NCI-H748 (cell line): Measurements from ENCODE around the gene TJAP1.
A peak's percentile ranks its signal among the peaks of the same experiment; 100 is the strongest.
"Not testable (repeated sequence)": the region's sequence is repeated elsewhere in the genome, so short reads cannot be mapped to it uniquely, and the experiment has no call there.

Experiments
- DNase-seq: peaks from one replicate; lab custom pipeline; 2025; ENCODE audit not compliant: unreplicated experiment; lab: John Stamatoyannopoulos, UW

The TJAP1 gene

DNA sequence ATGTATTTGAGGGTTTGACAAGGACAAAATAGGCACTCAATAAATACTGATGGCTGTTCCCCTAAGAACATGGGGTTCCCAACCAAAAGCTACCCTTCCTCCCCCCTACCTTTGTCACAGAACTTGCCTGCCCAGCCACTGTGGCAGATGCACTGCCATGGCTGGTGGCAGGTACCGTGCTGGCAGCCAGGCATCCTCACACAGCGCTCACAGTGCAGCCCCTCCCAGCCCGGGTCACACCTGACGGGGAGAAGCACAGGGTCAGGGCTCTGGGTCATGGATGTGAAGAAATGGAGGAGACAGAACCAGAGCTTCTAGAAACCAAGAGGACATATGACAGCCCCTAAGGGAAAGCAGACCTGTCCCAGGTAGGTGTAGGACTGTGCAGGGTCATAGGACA, 24.5 kb upstream of the TJAP1 start:
- DNase-seq = no peak

DNA sequence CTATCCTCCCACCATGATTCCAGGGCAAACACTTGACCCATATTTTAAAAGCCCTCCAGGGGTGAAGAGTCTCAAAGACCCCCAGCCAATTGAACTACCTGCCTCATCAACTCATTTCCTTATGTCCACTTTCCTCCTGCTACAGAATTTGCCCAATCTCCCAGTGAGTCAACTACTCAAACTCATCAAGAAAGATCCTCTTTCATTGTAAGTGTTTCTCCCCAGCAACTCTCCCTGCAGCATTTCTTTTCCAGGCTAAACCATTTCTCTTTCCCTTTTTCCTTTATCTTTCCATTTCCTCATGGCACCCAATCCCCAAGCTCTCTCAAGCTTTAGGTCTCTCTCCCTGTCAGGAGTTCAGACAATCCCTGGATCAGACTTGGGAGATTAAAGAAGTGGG, 23.5 kb upstream of the TJAP1 start:
- no peak for DNase-seq

DNA sequence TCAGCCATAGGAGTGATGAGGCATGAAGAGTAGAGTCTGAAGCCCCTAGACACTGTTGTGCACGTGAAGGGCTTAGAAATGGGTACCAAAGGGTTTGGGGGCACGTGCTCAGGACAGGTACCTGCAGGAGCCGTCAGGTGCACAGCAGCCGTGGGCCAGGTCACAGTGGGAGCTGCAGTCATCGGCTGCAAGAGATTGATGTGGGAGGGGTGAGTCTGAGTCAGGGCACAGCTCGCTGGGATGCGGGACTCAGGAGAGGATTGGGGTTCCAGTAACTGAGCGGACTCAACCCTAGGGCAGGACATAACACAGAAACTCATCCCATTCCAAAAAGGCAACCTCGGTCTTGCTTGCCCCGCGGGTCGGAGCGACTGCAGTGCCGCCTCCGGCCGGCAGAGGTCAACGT, 23.1 kb upstream of the TJAP1 start:
- no peak for DNase-seq

DNA sequence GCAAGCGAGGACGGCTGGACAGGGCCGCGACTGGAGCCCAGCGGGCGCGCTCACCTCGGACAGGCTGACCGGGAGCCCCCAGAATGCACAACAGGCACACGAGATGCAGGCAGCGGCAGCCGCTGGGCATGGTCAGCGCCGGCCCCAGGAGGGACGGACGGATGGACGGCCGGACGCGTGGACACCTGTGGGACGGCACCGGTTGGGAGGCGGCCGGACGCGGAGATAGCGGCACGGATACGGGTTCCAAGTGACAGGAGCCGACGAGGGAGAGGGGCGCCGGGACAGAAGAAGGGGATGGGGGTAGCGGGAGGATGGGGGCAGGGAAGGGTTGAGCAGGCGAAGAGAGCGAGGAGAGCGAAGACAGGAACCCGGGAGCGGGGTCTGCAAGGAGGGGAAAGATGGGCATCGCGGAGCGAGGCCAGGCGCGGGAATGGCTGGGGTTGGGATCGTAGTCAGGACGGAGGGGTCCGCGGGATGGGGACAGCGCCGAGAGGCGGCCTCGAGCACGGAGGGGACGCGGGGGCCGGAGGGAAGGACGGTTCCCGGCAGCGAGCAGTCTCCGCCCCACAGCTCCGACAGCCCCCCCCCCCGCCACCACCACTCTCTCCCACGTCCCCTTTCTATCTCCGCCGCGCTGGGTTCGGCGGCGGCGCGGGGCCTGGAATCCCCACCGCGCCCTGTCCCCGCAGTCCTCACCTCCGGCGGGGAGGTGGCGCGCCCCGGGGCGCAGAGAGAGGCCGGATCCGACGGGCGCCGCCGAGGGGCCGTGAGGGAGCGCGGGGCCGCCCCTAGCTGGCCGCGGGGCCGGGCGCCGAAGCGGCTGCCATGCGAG, 22.5 kb upstream of the TJAP1 start:
- DNase-seq = peak; percentile 86

DNA sequence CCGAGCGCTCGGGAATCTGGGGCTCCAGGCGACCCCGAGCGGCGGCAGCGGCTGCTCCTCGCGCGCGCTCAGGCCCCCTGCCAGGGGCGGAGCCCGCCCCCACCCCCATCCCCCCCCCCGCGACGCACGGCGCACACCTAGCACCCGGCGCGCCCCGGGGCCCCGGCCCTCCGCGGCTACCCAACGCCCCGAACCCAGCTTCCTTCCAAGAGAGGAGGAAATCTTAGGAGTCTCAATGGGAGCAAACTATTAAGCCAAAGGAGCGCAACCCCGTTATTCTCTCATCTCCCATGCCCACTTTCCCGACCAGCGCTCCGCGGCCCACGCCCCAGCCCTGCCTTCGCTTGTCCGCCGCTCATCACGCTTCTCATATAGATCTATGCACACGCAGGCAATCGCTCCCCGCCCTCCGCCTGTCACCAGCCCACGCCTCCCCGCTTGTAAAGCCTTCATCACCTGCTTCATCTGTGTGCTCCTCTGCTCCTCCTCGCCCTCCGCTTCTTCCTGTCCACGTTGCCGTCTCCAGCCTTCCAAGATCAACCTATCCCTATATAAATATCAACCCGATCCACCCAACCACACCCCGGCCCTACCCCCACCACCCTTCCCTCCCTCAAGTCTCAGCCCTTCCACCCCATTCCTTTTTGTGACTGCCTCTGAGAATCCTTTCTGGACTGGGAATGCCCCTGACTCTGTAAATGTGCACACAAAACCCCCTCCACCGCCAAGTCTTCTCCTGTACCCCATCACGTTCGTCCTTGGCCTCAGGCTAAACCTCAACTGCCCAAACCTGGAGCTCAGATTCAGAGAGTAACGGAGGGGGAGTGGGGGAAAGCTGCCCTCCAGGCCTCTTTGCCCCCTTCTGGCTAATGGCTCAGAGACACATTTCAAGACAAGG, 21.6 kb upstream of the TJAP1 start, which contains the start of gene DLK2:
TSS of gene DLK2 (minus strand) at position 18 of the 898 bp plus-strand sequence. CDS start 723 bp downstream, outside the sequence.
- peak; percentile 82 for DNase-seq

DNA sequence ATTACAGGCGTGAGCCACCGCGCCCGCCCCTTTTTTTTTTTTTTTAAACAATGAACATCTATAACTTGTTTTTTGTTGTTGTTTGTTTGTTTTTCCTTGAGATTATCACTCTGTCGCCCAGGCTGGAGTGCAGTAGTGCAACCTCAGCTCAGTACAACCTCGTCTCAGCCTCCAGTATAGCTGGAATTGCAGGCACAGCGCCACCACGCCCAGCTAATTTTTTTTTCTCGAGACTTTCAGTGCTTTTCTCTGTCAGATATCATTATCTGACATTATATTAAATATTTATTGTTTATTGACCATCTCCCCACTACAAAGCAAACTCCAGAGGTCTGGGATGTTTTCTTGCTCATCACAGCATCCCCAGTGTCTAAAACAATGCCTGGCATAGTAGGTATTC, 19.7 kb upstream of the TJAP1 start:
- peak; percentile 41 for DNase-seq

DNA sequence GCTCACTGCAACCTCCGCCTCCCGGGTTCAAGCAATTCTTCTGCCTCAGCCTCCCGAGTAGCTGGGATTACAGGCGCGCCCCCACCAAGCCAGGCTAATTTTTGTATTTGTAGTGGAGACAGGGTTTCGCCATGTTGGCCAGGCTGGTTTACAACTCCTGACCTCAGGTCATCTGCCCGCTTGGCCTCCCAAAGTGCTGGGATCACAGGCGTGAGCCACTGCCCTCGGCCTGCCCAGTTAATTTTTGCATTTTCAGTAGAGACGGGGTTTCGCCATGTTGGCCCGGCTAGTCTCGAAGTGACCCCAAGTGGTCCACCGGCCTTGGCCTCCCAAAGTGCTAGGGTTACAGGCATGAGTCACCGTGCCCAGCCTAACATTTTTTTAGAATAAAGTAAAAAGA, 19.2 kb upstream of the TJAP1 start:
- DNase-seq = not testable (repeated sequence)

DNA sequence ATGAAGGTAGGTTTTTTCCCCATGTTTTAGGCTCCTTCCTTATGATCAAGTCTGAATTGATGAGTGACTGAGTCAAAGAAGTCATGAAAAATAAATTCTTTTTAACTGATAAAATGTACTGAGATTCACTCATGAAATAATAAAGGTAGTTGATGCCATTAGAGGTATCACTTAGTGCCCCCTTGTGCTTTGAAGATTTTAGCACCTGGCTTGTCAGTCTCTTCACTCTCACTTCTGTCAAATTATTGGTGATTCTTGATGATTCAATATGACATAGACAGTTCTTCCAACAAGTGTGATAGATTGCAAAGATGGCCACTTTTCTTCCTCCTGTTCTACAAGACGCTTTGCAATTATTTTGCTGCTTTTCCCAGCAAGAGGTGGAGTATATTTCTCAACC, 17.8 kb upstream of the TJAP1 start:
- no peak for DNase-seq

DNA sequence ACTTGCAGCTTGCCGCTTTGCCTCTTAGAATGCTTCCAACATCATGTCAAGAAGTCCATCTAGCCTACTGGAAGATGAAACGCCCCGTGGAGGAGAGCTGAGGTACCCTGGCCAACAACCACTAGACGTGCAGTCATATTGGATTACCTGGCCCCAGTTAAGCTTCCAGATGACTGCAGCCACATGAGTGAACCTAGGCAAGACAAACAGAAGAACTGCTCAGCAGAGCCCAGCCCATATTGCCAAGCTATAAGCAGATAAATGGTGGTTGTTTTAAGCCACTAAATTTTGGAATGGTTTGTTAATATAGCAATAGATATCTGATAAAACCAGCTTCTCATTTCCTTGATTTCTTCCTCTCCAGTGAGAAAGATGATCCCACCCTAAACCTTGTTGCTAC, 17.3 kb upstream of the TJAP1 start:
- DNase-seq = no peak

DNA sequence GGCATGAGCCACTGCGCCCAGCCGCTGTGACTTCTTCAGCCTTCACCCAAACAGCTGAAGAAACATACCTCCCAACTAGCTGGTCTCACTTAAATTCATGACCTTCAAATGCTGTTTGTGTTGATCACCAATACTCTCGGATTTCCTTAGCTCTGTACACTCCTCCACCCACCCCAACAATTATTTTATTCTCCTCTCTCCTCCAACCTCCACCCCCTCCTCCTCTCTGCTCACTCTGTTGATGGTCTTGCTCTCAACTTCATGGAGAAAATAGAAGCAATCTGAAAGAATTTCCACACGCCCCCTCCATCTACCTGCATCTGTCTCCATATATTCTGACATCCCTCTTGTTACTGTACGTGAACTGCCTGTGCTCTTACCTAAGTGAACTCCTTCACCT, 15.4 kb upstream of the TJAP1 start:
- DNase-seq = no peak

DNA sequence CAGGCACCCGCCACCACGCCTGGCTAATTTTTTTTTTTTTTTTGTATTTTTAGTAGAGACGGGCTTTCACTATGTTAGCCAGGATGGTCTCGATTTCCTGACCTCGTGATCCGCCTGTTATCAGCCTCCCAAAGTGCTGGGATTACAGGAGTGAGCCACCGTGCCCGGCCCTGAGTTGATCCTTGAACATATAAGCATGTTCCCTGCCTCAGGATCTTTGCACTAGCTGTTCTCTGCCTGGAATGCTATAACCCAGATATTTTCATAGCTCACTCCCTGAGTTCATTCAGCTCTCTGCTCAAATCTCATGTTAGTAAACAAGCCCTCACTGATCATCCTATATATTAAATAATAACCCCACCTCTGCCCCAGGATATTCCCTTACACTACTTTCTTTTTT, 13.0 kb upstream of the TJAP1 start:
- no peak for DNase-seq

DNA sequence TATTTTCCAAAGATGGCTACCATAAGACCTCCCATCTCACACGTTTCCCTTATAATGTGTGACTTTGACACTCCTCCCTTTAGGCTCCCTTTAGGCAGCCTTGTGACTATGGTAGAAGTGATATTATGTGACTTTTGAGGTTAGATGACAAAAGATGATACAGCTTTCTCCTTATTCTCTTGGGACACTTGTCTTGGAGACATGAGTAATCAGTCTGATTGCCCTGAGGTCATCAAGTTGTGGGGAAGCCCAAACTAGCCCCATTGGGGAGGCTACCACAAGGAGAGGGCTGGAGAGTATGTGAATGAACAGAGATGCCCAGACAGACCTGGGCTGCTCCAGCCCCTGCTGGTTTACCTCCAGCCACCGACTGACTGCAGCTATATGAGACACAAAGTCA, 11.4 kb upstream of the TJAP1 start:
- no peak for DNase-seq

DNA sequence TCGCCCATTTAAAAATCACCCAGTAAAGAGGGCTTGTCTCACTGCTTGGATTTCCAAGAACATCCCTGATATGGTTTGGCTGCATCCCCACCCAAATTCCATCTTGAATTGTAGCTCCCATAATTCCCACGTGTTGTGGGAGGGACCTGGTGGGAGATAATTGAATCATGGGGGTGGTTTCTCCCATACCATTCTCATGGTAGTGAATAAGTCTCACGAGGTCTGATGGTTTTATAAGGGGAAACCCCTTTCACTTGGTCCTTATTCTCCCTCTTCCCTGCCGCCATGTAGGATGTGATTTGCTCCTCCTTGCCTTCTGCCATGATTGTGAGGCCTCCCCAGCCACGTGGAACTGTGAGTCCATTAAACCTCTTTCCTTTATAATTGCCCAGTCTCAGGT, 10.1 kb upstream of the TJAP1 start:
- DNase-seq = not testable (repeated sequence)

DNA sequence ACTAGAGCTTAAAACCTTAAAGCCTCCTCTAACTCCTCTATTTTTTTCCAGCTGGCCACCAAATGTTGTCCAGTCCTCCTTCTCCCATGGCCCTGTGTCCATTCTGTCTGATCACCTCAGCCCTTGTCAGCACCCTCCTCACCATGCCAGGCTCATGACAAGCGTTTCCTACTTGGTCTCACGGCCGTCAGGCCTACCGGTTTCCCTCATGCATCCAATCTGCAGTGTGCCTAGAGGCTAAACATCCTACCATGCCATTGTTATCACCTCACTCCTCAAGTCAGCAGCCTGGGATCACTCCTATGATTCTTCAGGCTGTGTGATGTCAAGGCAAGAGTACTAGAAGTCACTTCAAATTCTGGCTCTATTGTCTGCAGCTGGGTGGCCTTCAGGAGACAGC, 9.6 kb upstream of the TJAP1 start:
- no peak for DNase-seq

DNA sequence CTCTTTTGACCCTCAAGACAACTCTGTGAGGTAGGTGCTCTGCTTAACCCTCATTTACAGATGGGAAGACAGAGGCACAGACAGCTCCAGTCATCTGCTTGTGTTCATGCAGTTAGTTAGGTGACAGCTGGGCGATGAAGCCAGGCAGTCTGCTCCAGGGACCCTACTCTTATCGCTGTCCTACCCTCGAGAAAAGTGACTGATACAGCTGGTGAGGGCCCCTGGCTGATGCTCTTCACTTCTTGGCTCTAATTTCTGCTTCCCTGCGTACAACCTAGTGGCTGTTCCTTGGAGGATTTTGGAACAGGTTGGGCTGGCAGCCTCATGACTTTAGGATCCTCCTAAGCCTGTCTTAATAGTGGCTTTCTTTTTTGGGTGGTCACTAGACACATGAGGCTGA, 9.1 kb upstream of the TJAP1 start:
- DNase-seq = no peak

DNA sequence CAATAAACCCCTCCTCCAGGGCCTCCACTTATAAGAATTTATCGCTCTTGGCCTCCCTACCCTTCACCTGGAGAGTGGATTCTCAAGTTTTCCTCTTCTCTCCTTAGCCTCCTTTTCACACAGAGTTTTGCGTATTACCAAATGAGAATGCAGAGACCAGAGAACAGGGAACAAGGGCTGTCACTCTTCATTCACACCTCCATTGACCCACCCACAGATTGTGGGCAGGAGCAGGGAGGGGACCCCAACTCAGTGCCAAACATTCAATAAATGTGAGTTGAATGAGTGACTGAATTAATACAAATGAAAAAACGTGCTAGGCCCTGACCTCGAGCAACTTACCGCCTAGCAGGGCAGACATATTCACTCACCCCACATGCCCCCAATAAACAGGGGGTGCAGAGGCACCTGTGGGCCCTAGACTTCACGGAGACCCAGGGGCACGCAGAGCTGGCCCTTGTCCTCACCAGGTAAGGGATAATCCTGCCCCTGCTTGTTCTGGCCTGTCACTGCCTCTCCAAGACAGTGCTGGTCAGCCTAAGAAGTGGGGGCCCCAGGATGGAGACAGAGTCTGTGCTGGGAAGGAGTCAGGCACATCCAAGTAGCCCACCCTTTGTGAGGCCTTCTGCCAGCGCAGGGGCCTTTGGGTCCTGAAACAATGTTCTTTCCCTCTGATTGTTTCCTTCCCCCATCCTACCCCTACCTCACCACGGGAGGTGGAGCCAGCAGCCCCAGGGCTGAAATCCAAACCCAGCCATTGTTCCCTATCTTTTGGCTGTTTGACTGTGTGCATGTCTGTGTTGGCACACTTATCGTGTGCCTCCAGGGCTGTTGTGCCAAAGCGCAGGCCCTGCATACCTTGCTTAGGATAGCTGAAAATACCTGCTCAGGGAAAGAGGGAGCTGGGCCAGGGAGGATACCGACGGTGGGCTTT, 8.4 kb upstream of the TJAP1 start:
- no peak for DNase-seq

DNA sequence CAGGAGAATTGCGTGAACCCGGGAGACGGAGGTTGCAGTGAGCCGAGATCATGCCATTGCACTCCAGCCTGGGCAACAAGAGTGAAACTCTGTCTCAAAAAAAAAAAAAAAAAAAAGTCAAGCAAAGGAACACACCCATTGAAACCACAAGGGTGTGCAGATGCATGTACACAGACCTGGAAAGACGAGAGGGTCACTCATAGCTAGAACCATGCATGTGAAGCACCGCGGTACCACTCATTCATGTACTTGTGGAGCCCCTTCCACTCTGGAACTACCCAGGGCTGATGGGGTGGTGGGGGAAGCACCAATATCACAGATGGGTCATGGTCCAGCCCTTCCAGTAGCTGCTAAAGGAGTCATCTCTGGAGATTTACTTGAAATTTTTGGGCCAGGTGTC, 7.4 kb upstream of the TJAP1 start:
- DNase-seq = no peak

DNA sequence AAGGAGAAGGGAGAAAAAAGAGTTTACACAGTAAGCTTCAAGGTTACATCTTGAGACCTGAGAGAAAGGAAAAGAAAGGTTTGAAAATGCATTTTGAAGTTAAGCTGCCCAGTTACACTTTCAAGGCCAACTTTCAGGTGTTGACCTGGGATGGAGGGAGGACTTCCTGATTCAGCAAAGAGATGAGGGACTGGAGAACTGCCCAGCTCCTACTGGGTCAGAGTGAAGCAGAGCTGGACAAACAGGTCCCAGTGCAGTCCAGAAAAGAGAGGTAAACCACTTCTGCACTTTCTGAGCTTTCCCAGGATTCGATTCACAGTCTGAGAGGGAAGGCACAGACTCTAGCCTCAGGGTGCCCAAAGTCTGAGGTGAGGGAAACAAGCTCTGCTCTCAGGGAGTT, 6.0 kb upstream of the TJAP1 start:
- no peak for DNase-seq

DNA sequence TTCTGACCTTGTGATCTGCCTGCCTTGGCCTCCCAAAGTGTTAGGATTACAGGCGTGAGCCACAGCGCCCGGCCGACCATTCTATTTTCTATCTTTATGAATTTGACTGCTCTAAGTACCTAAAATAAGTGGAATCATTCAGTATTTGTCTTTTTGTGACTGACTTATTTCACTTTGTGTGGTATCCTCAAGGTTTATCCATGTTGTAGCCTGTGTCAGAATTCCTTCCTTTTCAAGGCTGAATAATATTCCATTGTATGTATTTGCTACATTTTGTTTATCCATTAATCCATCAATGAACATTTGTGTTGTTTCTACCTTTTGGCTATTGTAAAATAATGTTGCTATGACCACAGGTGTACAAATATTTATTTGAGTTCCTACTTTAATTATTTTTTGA, 4.9 kb upstream of the TJAP1 start:
- DNase-seq = no peak

DNA sequence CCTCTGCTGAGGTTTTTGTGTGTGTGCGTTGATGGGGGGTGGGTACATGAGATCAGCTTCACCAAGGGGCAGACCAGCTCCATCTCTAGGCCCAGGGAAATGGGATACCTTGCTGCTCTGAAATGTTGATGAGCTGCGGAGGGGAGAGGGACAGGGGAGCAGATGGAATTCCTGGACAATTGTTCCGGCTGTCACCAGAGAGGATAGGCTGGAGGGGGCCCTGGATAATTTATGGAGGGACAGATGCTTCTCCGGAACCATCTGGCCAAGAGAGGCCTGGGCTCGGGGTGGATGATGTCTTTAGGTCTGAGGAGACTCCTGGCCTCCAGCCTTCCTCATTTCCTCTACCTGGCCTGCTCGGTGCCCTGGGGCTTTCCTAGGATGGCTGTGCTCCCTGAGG, 1.9 kb upstream of the TJAP1 start:
- DNase-seq = no peak

DNA sequence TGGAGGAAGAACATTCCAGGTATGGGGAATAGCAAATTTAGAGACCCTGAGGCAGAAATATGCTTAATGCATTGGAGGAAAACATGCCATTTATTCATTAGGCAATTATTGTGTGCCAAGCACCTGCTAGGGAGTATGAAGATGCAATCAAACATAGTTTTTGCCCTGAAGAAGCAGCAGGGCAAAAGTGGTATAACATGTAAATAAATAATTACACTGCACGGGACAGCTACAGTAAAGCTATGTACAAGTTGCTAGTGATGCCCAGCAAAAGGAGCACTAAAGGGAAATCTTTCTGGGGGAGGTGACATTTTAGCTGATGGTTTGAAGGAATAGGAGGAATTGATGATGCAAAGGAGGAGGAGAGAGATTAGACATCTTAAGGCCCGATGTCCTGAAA, 624 bp upstream of the TJAP1 start:
- DNase-seq = no peak
